ENCODE measurements around the gene NPC1L1. TPM values are rescaled to one million over a fixed set of nuclear protein-coding genes. Genes with fewer than 3 reads are reported as not detected.

The NPC1L1 gene
- polyA plus RNA-seq, 1 donor (not counting 4 experiments of a cell fraction or from before 2014, with no cell fraction given) = 0.01 TPM

DNA sequence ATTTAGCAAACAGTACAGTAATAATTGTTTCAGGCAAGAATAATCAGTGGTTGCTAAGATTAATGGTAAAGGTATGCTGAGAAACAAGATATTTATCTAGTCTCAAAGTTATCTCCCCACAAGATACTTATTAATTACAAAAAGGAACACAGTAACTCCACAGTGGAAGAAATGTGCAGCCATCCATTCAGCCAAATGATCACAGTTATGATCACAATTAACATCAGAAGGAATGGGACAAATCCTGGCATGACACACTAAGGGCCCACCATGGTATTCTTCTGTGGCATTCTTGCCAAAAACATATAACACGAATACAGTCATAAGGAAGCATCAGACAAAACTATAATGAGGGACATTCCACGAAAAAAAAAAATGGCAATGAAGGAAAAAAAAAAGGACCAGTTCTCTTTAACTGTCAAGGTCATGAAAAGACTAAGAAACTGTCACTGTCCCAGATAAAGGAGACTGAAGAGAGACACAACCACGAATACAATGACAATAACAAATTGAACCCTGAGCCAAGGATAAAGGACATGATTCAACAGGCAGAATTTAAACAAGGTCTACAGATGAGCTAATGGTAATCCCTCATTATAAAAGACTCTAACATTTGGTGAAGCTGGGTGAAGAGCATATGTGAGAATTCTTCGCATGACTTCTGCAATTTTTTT is 71.5 kb downstream of the NPC1L1 start:
- Histone ChIP-seq H3K27ac (ENCODE audit: control insufficient read depth, insufficient read depth, low read length) (no peak overlapping the region), H3K9ac (ENCODE audit: control insufficient read depth, extremely low read depth, insufficient read depth, low read length) (no peak overlapping the region), H2AFZ (ENCODE audit: control insufficient read depth, low read length) (no peak overlapping the region), H3K9me3 (ENCODE audit: control insufficient read depth, low read depth, low read length) (no peaks in the 10 kb centered on the region), H3K79me2 (ENCODE audit: control insufficient read depth, insufficient read depth, low read length) (peaks cover 79% of the 10 kb centered on the region), H3K27me3 (ENCODE audit: control insufficient read depth, extremely low read depth, insufficient read depth, low read length) (no peaks in the 10 kb centered on the region), H3K4me3 (ENCODE audit: control insufficient read depth in 2 of 3, extremely low read depth in 1 of 3, insufficient read depth in 2 of 3, low read depth in 1 of 3, low read length in 3 of 3) (no peak overlapping the region), H3K4me1 (ENCODE audit: control insufficient read depth, extremely low read depth, insufficient read depth, low read length) (peaks cover 31% of the 10 kb centered on the region), H3K4me2 (ENCODE audit: control insufficient read depth, extremely low read depth, insufficient read depth, low read depth, low read length) (peak overlapping the region; percentile 8), H3K36me3 (ENCODE audit: control insufficient read depth in 2 of 2, extremely low read depth in 1 of 2, insufficient read depth in 2 of 2, low read length in 2 of 2) (peaks cover 26 to 29% of the 10 kb centered on the region in 2 experiments), H3K9me1 (ENCODE audit: control insufficient read depth, extremely low read depth, insufficient read depth, low read length) (no peaks in the 10 kb centered on the region), H4K20me1 (ENCODE audit: control insufficient read depth, extremely low read depth, insufficient read depth, low read length) (peaks cover 6% of the 10 kb centered on the region)
- dilution Hi-C loops (cut with MboI; ENCODE audit: extremely low pct_ligation_motif_present, low sequenced_read_pairs) = no loop called here
- DNase-seq (ENCODE audit: low read depth, low spot score) (no peak), FAIRE-seq (no peak)
- TF ChIP-seq, protein P1, sequence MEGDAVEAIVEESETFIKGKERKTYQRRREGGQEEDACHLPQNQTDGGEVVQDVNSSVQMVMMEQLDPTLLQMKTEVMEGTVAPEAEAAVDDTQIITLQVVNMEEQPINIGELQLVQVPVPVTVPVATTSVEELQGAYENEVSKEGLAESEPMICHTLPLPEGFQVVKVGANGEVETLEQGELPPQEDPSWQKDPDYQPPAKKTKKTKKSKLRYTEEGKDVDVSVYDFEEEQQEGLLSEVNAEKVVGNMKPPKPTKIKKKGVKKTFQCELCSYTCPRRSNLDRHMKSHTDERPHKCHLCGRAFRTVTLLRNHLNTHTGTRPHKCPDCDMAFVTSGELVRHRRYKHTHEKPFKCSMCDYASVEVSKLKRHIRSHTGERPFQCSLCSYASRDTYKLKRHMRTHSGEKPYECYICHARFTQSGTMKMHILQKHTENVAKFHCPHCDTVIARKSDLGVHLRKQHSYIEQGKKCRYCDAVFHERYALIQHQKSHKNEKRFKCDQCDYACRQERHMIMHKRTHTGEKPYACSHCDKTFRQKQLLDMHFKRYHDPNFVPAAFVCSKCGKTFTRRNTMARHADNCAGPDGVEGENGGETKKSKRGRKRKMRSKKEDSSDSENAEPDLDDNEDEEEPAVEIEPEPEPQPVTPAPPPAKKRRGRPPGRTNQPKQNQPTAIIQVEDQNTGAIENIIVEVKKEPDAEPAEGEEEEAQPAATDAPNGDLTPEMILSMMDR (optimal IDR thresholded peaks at IDR 0.05 in 1 of 3, IDR thresholded peaks at IDR 0.05 in 1 of 3, conservative IDR thresholded peaks at IDR 0.05 in 1 of 3; ENCODE audit: extremely low read depth in 1 of 3, insufficient read depth in 2 of 3, low read length in 3 of 3) = no peak
- no peak for TF ChIP-seq EZH2 (IDR thresholded peaks at IDR 0.05; ENCODE audit: low read length)

DNA sequence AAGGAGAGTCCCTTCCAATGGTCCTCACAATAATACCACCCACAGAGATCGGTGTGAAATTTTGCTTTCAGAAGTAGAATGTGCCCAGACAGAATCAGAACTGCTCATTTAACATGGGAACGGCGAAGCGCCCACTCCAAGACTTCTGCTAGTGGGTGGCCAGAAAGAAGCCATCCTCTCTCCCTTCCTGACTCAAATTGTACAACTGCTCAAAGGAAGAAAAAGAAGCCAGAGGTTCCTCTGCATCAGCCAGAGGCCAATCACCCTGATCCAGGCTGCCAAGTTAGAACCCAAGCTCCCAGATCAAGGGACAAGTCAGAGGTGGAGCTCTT is 73.9 kb downstream of the NPC1L1 start:
- no peaks in the 10 kb centered on the region for H3K9me1 ChIP-seq (ENCODE audit: control insufficient read depth, extremely low read depth, insufficient read depth, low read length)
- FAIRE-seq (no peak), DNase-seq (ENCODE audit: low read depth, low spot score) (no peak)
- H3K27ac ChIP-seq (ENCODE audit: control insufficient read depth, insufficient read depth, low read length) = no peak overlapping the region
- no peaks in the 10 kb centered on the region for H3K9me3 ChIP-seq (ENCODE audit: control insufficient read depth, low read depth, low read length)
- no peaks in the 10 kb centered on the region for H3K27me3 ChIP-seq (ENCODE audit: control insufficient read depth, extremely low read depth, insufficient read depth, low read length)
- H3K79me2 ChIP-seq (ENCODE audit: control insufficient read depth, insufficient read depth, low read length) = peaks cover 76% of the 10 kb centered on the region
- dilution Hi-C loops (cut with MboI; ENCODE audit: extremely low pct_ligation_motif_present, low sequenced_read_pairs) = no loop called here
- peaks cover 11% of the 10 kb centered on the region for H3K4me1 ChIP-seq (ENCODE audit: control insufficient read depth, extremely low read depth, insufficient read depth, low read length)
- no peak overlapping the region for H3K4me3 ChIP-seq (ENCODE audit: control insufficient read depth in 2 of 3, extremely low read depth in 1 of 3, insufficient read depth in 2 of 3, low read depth in 1 of 3, low read length in 3 of 3)
- TF ChIP-seq EZH2 (IDR thresholded peaks at IDR 0.05; ENCODE audit: low read length) = no peak
- TF ChIP-seq, protein P1 (optimal IDR thresholded peaks at IDR 0.05 in 1 of 3, IDR thresholded peaks at IDR 0.05 in 1 of 3, conservative IDR thresholded peaks at IDR 0.05 in 1 of 3; ENCODE audit: extremely low read depth in 1 of 3, insufficient read depth in 2 of 3, low read length in 3 of 3) = no peak
- peaks cover 26 to 34% of the 10 kb centered on the region in 2 experiments for H3K36me3 ChIP-seq (ENCODE audit: control insufficient read depth in 2 of 2, extremely low read depth in 1 of 2, insufficient read depth in 2 of 2, low read length in 2 of 2)
- no peak overlapping the region for H2AFZ ChIP-seq (ENCODE audit: control insufficient read depth, low read length)
- H4K20me1 ChIP-seq (ENCODE audit: control insufficient read depth, extremely low read depth, insufficient read depth, low read length) = no peaks in the 10 kb centered on the region
- no peak overlapping the region for H3K9ac ChIP-seq (ENCODE audit: control insufficient read depth, extremely low read depth, insufficient read depth, low read length)
- no peak overlapping the region for H3K4me2 ChIP-seq (ENCODE audit: control insufficient read depth, extremely low read depth, insufficient read depth, low read depth, low read length)

Measured in keratinocyte (primary cell).